SK-N-SH (cell line): Measurements from ENCODE around the gene GNG12. TPM values are rescaled to one million over a fixed set of nuclear protein-coding genes. Genes with fewer than 3 reads are reported as not detected.

Experiments used
- CTCF ChIA-PET: fragments of 300-600, 350-600 bp; formaldehyde crosslinking; extraction: SDS; loops from one replicate; lab custom pipeline; 2021; lab: Yijun Ruan, JAX
- POLR2A ChIA-PET: fragments of 350-600 bp; sonication (Branson Sonifier 250); formaldehyde crosslinking; extraction: SDS; loops from one replicate; lab custom pipeline; 2020; ENCODE audit warnings: antibody characterized with exemption, inconsistent platforms; lab: Yijun Ruan, JAX
- DNase-seq: peaks from one replicate; pipeline ENCODE4 v3.0.0; 2012
- H2AFZ ChIP-seq: fragments of 200-600 bp; sonication (generic); 2 replicates; pipeline ENCODE4 v1.8.1; 2016; ENCODE audit warnings: antibody characterized with exemption, mild to moderate bottlenecking, low read depth
- H3F3A ChIP-seq: fragments of 200-600 bp; sonication (generic); replicated peaks from 2 replicates; pipeline ENCODE3; 2016; ENCODE audit warnings: antibody characterized with exemption, mild to moderate bottlenecking; ENCODE audit not compliant: insufficient read depth
- H3K27ac ChIP-seq, 2 experiments: fragments of 200-500 bp in 1 of 2; fragments of 200-600 bp in 1 of 2; sonication (Bioruptor generic) in 1 of 2; sonication (generic), shearing (Covaris generic) in 1 of 2; 2 replicates each; pipeline versions ENCODE4 v1.5.1 to v1.6.1; 2014 to 2016; ENCODE audit warnings: low read depth in 2 of 2, inconsistent platforms in 1 of 2, low read length in 1 of 2, mild to moderate bottlenecking in 1 of 2, mixed read lengths in 1 of 2
- H3K27me3 ChIP-seq: fragments of 200-600 bp; sonication (generic), shearing (Covaris generic); 2 replicates; pipeline ENCODE4 v1.6.1; 2016; ENCODE audit warnings: mixed run types; ENCODE audit not compliant: insufficient read depth
- H3K36me3 ChIP-seq, 2 experiments: fragments of 200-500 bp in 1 of 2; fragments of 200-600 bp in 1 of 2; sonication (Bioruptor generic) in 1 of 2; sonication (generic) in 1 of 2; replicated peaks in 1 of 2; 2 replicates each; pipeline versions ENCODE3 to v1.5.1; 2014 to 2016; ENCODE audit warnings: low read length in 1 of 2, mild to moderate bottlenecking in 1 of 2; ENCODE audit not compliant: insufficient read depth in 2 of 2, control insufficient read depth in 1 of 2
- H3K4me1 ChIP-seq, 2 experiments: fragments of 200-500 bp in 1 of 2; fragments of 200-600 bp in 1 of 2; sonication (Bioruptor generic) in 1 of 2; sonication (generic), shearing (Covaris generic) in 1 of 2; 2 replicates each; pipeline versions ENCODE4 v1.5.1 to v1.6.1; 2014 to 2016; ENCODE audit warnings: low read depth in 1 of 2, low read length in 1 of 2, mixed run types in 1 of 2; ENCODE audit not compliant: insufficient read depth in 2 of 2, control insufficient read depth in 1 of 2
- H3K4me2 ChIP-seq: fragments of 200-600 bp; sonication (generic), shearing (Covaris generic); 2 replicates; pipeline ENCODE4 v1.6.1; 2017; ENCODE audit warnings: mixed run types
- H3K4me3 ChIP-seq, 2 experiments: fragments of 200-500 bp in 1 of 2; fragments of 200-600 bp in 1 of 2; sonication (Bioruptor generic) in 1 of 2; sonication (generic), shearing (Covaris generic) in 1 of 2; 2 replicates each; pipeline versions ENCODE4 v1.5.1 to v1.8.1; 2014 to 2016; ENCODE audit warnings: low read depth in 2 of 2, inconsistent platforms in 1 of 2, low read length in 1 of 2, mild to moderate bottlenecking in 1 of 2, mixed read lengths in 1 of 2, moderate library complexity in 1 of 2
- H3K79me2 ChIP-seq: fragments of 200-600 bp; sonication (generic); 2 replicates; pipeline ENCODE4 v1.8.1; 2017; ENCODE audit warnings: mild to moderate bottlenecking; ENCODE audit not compliant: insufficient read depth
- H3K9ac ChIP-seq: fragments of 200-600 bp; sonication (generic); 2 replicates; pipeline ENCODE4 v1.6.1; 2017; ENCODE audit warnings: mixed run types
- H3K9me2 ChIP-seq: fragments of 200-600 bp; sonication (generic); 2 replicates; pipeline ENCODE4 v1.6.1; 2017; ENCODE audit warnings: mixed run types
- H3K9me3 ChIP-seq: fragments of 200-600 bp; sonication (generic); 2 replicates; pipeline ENCODE4 v1.6.1; 2017; ENCODE audit warnings: mixed run types, mild to moderate bottlenecking, moderate library complexity
- H4K20me1 ChIP-seq: fragments of 200-600 bp; sonication (generic); 2 replicates; pipeline ENCODE4 v1.6.1; 2017; ENCODE audit warnings: mild to moderate bottlenecking, mixed run types; ENCODE audit not compliant: insufficient read depth
- FOSL2 ChIP-seq: IDR thresholded peaks from 2 replicates; pipeline ENCODE4 v1.4.0; 2012; ENCODE audit warnings: low read depth, mild to moderate bottlenecking, moderate library complexity, borderline replicate concordance
- GATA2 ChIP-seq: sonication (generic); formaldehyde crosslinking; IDR thresholded peaks from 2 replicates; pipeline ENCODE4 v1.5.0; 2020; ENCODE audit warnings: mild to moderate bottlenecking, missing genetic modification reagents
- JUND ChIP-seq: IDR thresholded peaks from 2 replicates; pipeline ENCODE4 v1.4.0; 2012
- NFIC ChIP-seq: IDR thresholded peaks from 2 replicates; pipeline ENCODE4 v1.4.0; 2012; ENCODE audit warnings: borderline replicate concordance
- NRF1 ChIP-seq: IDR thresholded peaks from 2 replicates; pipeline ENCODE4 v1.6.1; 2012; ENCODE audit warnings: low read depth, mild to moderate bottlenecking, low read length
- RAD21 ChIP-seq: IDR thresholded peaks from 2 replicates; pipeline ENCODE4 v1.6.1; 2012; ENCODE audit warnings: mild to moderate bottlenecking, low read length
- SIN3A ChIP-seq: IDR thresholded peaks from 2 replicates; pipeline ENCODE4 v1.6.1; 2012; ENCODE audit warnings: low read depth, mild to moderate bottlenecking, low read length, moderate library complexity, borderline replicate concordance
- YY1 ChIP-seq: IDR thresholded peaks from 2 replicates; pipeline ENCODE4 v1.4.0; 2012; ENCODE audit warnings: low read depth, mild to moderate bottlenecking
- WGBS: methylation state at CpG from one replicate; pipeline ENCODE4 v1.1.6; 2017; ENCODE audit warnings: low lambda C conversion rate; 5-methylcytosine and 5-hydroxymethylcytosine counted together
- polyA plus RNA-seq, 3 experiments: library from polyadenylated mRNA; depleted of rRNA; stranded (reverse); fragments of >200 nt; gene quantifications; 2 replicates each; pipeline ENCODE4 v1.2.3, GENCODE V29; 2012
- TF ChIP-seq, protein P1 (sequence below): IDR thresholded peaks from 2 replicates; pipeline ENCODE4 v1.6.1; 2012; ENCODE audit warnings: mild to moderate bottlenecking, low read depth, low read length, moderate library complexity
- TF ChIP-seq, protein P2 (sequence below): fragments of 200-600 bp; sonication (generic); IDR thresholded peaks from 2 replicates; pipeline ENCODE4 v1.6.1; 2017; ENCODE audit warnings: antibody characterized with exemption, mild to moderate bottlenecking, moderate library complexity
- TF ChIP-seq, protein P3 (sequence below): IDR thresholded peaks from 2 replicates; pipeline ENCODE4; 2012
- TF ChIP-seq, protein P4 (sequence below): IDR thresholded peaks from 2 replicates; pipeline ENCODE4 v1.4.0; 2012; ENCODE audit warnings: low read depth, borderline replicate concordance

The GNG12 gene
- polyA plus RNA-seq, 1 of the 3 experiments (the other 2 are of a cell fraction): 41.2 TPM

DNA sequence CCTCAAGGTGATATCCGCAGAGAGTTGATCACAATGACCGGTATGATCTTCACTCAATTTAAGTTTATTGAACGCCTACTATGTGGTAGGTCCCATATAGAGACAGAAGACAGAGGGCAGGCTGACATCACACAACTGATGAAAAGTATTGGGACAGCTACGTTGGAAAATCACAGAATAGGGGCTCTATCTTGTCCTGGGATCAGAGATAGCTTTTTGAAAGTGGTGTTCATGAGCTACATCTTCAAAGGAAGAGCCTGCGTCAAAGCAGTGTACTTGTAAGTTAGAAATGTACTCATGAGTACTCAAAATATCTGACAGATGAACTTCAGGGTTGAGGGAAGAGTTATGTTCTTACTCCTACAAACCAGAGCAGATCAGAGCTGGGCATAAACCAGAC is 93.9 kb downstream of the GNG12 start:
- Histone ChIP-seq H3K9me2 (no peaks in the 10 kb centered on the region), H3K4me2 (no peak overlapping the region), H3F3A (peaks cover 25% of the 10 kb centered on the region)
- WGBS: 96% methylated on average over 5 of the region's 5 CpGs
- POLR2A ChIA-PET: no interaction called here
- TF ChIP-seq JUND (no peak), NFIC (no peak), YY1 (no peak), FOSL2 (no peak), SIN3A (no peak), RAD21 (no peak), GATA2 (no peak), NRF1 (no peak)
- TF ChIP-seq, protein P1, sequence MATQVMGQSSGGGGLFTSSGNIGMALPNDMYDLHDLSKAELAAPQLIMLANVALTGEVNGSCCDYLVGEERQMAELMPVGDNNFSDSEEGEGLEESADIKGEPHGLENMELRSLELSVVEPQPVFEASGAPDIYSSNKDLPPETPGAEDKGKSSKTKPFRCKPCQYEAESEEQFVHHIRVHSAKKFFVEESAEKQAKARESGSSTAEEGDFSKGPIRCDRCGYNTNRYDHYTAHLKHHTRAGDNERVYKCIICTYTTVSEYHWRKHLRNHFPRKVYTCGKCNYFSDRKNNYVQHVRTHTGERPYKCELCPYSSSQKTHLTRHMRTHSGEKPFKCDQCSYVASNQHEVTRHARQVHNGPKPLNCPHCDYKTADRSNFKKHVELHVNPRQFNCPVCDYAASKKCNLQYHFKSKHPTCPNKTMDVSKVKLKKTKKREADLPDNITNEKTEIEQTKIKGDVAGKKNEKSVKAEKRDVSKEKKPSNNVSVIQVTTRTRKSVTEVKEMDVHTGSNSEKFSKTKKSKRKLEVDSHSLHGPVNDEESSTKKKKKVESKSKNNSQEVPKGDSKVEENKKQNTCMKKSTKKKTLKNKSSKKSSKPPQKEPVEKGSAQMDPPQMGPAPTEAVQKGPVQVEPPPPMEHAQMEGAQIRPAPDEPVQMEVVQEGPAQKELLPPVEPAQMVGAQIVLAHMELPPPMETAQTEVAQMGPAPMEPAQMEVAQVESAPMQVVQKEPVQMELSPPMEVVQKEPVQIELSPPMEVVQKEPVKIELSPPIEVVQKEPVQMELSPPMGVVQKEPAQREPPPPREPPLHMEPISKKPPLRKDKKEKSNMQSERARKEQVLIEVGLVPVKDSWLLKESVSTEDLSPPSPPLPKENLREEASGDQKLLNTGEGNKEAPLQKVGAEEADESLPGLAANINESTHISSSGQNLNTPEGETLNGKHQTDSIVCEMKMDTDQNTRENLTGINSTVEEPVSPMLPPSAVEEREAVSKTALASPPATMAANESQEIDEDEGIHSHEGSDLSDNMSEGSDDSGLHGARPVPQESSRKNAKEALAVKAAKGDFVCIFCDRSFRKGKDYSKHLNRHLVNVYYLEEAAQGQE: no peak
- TF ChIP-seq, protein P2, sequence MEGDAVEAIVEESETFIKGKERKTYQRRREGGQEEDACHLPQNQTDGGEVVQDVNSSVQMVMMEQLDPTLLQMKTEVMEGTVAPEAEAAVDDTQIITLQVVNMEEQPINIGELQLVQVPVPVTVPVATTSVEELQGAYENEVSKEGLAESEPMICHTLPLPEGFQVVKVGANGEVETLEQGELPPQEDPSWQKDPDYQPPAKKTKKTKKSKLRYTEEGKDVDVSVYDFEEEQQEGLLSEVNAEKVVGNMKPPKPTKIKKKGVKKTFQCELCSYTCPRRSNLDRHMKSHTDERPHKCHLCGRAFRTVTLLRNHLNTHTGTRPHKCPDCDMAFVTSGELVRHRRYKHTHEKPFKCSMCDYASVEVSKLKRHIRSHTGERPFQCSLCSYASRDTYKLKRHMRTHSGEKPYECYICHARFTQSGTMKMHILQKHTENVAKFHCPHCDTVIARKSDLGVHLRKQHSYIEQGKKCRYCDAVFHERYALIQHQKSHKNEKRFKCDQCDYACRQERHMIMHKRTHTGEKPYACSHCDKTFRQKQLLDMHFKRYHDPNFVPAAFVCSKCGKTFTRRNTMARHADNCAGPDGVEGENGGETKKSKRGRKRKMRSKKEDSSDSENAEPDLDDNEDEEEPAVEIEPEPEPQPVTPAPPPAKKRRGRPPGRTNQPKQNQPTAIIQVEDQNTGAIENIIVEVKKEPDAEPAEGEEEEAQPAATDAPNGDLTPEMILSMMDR: no peak
- TF ChIP-seq, protein P3, sequence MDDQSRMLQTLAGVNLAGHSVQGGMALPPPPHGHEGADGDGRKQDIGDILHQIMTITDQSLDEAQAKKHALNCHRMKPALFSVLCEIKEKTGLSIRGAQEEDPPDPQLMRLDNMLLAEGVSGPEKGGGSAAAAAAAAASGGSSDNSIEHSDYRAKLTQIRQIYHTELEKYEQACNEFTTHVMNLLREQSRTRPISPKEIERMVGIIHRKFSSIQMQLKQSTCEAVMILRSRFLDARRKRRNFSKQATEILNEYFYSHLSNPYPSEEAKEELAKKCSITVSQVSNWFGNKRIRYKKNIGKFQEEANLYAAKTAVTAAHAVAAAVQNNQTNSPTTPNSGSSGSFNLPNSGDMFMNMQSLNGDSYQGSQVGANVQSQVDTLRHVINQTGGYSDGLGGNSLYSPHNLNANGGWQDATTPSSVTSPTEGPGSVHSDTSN: no peak
- TF ChIP-seq, protein P4, sequence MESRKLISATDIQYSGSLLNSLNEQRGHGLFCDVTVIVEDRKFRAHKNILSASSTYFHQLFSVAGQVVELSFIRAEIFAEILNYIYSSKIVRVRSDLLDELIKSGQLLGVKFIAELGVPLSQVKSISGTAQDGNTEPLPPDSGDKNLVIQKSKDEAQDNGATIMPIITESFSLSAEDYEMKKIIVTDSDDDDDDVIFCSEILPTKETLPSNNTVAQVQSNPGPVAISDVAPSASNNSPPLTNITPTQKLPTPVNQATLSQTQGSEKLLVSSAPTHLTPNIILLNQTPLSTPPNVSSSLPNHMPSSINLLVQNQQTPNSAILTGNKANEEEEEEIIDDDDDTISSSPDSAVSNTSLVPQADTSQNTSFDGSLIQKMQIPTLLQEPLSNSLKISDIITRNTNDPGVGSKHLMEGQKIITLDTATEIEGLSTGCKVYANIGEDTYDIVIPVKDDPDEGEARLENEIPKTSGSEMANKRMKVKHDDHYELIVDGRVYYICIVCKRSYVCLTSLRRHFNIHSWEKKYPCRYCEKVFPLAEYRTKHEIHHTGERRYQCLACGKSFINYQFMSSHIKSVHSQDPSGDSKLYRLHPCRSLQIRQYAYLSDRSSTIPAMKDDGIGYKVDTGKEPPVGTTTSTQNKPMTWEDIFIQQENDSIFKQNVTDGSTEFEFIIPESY: no peak
- TF ChIP-seq, all 33 proteins: peak for 0
- Histone ChIP-seq H3K36me3 (no peaks in the 10 kb centered on the region), H3K27me3 (no peaks in the 10 kb centered on the region), H3K9me3 (no peaks in the 10 kb centered on the region), H3K9ac (no peak overlapping the region), H4K20me1 (no peaks in the 10 kb centered on the region), H2AFZ (no peak overlapping the region), H3K79me2 (peaks cover 79% of the 10 kb centered on the region), H3K4me1 (peaks cover 12 to 29% of the 10 kb centered on the region in 2 experiments; a peak in 3 of 4 replicates), H3K4me3 (no peak overlapping the region), H3K27ac (no peak overlapping the region)
- CTCF ChIA-PET: interaction anchor here (1.5 to 1.7 kb wide), 2 partner anchors 178 to 203 kb away, joined by 5 to 7 read pairs; no protein-coding TSS in a partner anchor
- no peak for DNase-seq
